ENCODE data around the gene AGBL4.
A peak's percentile ranks its signal among the peaks of the same experiment; 100 is the strongest.

AGBL4 gene

GRCh38 chr1:48526008-48526710, 1497.6 kb downstream of the AGBL4 start (continued):
- TF ChIP-seq ZNF518A (tag by site-specific recombination; conservative IDR thresholded peaks at IDR 0.05; ENCODE audit: low read depth) (no peak; the same call in 1 of the 2 replicates), ZNF596 (tag by site-specific recombination; IDR thresholded peaks at IDR 0.05) (no peak), ZNF324 (tag by site-specific recombination; IDR thresholded peaks at IDR 0.05) (peak; percentile 29; the same call in 1 of the 2 replicates), GLIS2 (tag by site-specific recombination; IDR thresholded peaks at IDR 0.05) (no peak), ZBTB21 (tag by site-specific recombination; IDR thresholded peaks at IDR 0.05) (peak; percentile 45; the same call in 1 of the 2 replicates), ZBTB17 (tag by site-specific recombination; IDR thresholded peaks at IDR 0.05) (peak; percentile 56; the same call in 1 of the 2 replicates), ZNF24 (tag by site-specific recombination; IDR thresholded peaks at IDR 0.05) (0 out of 2 replicates have a peak, but pooled peaks have one; percentile 53), ZNF664 (tag by site-specific recombination; IDR thresholded peaks at IDR 0.05) (no peak), HOXD13 (CRISPR knock-in tag; IDR thresholded peaks at IDR 0.05; ENCODE audit: borderline replicate concordance) (no peak), KLF10 (tag by site-specific recombination; IDR thresholded peaks at IDR 0.05) (no peak), ZNF600 (tag by site-specific recombination; IDR thresholded peaks at IDR 0.05) (peak; percentile 64; the same call in 1 of the 2 replicates), ZFP3 (tag by site-specific recombination; IDR thresholded peaks at IDR 0.05; ENCODE audit: low read depth) (no peak), FEZF1 (tag by site-specific recombination; IDR thresholded peaks at IDR 0.05) (no peak; the same call in 1 of the 2 replicates), ZNF488 (tag by site-specific recombination; IDR thresholded peaks at IDR 0.05) (no peak), KLF16 (tag by site-specific recombination; IDR thresholded peaks at IDR 0.05) (peak; percentile 66; the same call in 1 of the 2 replicates), ZNF558 (tag by site-specific recombination; IDR thresholded peaks at IDR 0.05) (peak; percentile 28; the same call in 1 of the 2 replicates), ZNF391 (tag by site-specific recombination; IDR thresholded peaks at IDR 0.05; ENCODE audit: borderline replicate concordance, low read depth) (no peak), ZNF350 (tag by site-specific recombination; IDR thresholded peaks at IDR 0.05) (0 out of 2 replicates have a peak, but pooled peaks have one; percentile 44), ZNF623 (tag by site-specific recombination; IDR thresholded peaks at IDR 0.05) (no peak), TRIM28 (IDR thresholded peaks at IDR 0.05; ENCODE audit: borderline replicate concordance, low read length) (peak; percentile 47; the same call in 1 of the 2 replicates), ZNF221 (tag by site-specific recombination; IDR thresholded peaks at IDR 0.05; ENCODE audit: borderline replicate concordance) (no peak), ZNF473 (tag by site-specific recombination; IDR thresholded peaks at IDR 0.05) (no peak), ZNF776 (tag by site-specific recombination; IDR thresholded peaks at IDR 0.05; ENCODE audit: borderline replicate concordance) (0 out of 2 replicates have a peak, but pooled peaks have one; percentile 55), ZNF658 (tag by site-specific recombination; IDR thresholded peaks at IDR 0.05) (no peak), OSR2 (tag by site-specific recombination; IDR thresholded peaks at IDR 0.05) (peak; percentile 100)

Measured in HEK293 (cell line).